Neural cell (in vitro differentiated cells): ENCODE data around the gene COMMD2. TPM values are rescaled to one million over a fixed set of nuclear protein-coding genes. Genes with fewer than 3 reads are reported as not detected.

Experiments
- H2AFZ ChIP-seq: fragments of 200-600, 300-800 bp; sonication (generic), shearing (Covaris generic); 2 replicates; pipeline ENCODE4 v1.6.0; 2014; ENCODE audit warnings: low read depth, mild to moderate bottlenecking, antibody characterized with exemption, low read length, moderate library complexity
- H3F3A ChIP-seq: fragments of 200-600 bp; shearing (Covaris generic); 2 replicates; pipeline ENCODE4 v1.6.1; 2016; ENCODE audit warnings: mild to moderate bottlenecking, moderate library complexity, mixed read lengths, antibody characterized with exemption, low read length; ENCODE audit not compliant: insufficient read depth, poor library complexity, severe bottlenecking
- H3K27ac ChIP-seq: fragments of 200-600, 300-800 bp; sonication (generic), shearing (Covaris generic); 2 replicates; pipeline ENCODE4 v1.5.1; 2014; ENCODE audit warnings: mild to moderate bottlenecking, low read length, moderate library complexity
- H3K27me3 ChIP-seq: fragments of 300-800, 200-600 bp; sonication (generic), shearing (Covaris generic); 2 replicates; pipeline ENCODE4 v1.6.0; 2014; ENCODE audit warnings: mild to moderate bottlenecking, low read depth, low read length, moderate library complexity; ENCODE audit not compliant: insufficient read depth
- H3K36me3 ChIP-seq: fragments of 300-800, 200-600 bp; sonication (generic), shearing (Covaris generic); 2 replicates; pipeline ENCODE4 v1.5.1; 2014; ENCODE audit warnings: mild to moderate bottlenecking, antibody characterized with exemption, low read length, moderate library complexity; ENCODE audit not compliant: insufficient read depth
- H3K4me2 ChIP-seq: fragments of 300-800, 200-600 bp; sonication (generic), shearing (Covaris generic); 2 replicates; pipeline ENCODE4 v1.6.0; 2014; ENCODE audit warnings: mild to moderate bottlenecking, low read length
- H3K4me3 ChIP-seq: fragments of 300-800, 200-600 bp; sonication (generic), shearing (Covaris generic); 2 replicates; pipeline ENCODE4 v1.5.1; 2014; ENCODE audit warnings: mild to moderate bottlenecking, low read length, moderate library complexity
- H3K79me2 ChIP-seq: fragments of 200-600 bp; shearing (Covaris generic); replicated peaks from 2 replicates; pipeline ENCODE4 v1.6.0; 2014; ENCODE audit warnings: mild to moderate bottlenecking, low read length, moderate library complexity; ENCODE audit not compliant: insufficient read depth
- H3K9ac ChIP-seq: fragments of 300-800, 200-600 bp; sonication (generic), shearing (Covaris generic); 2 replicates; pipeline ENCODE4 v1.6.1; 2016; ENCODE audit warnings: mild to moderate bottlenecking, low read length, mixed read lengths
- H3K9me2 ChIP-seq: fragments of 200-600 bp; shearing (Covaris generic); 2 replicates; pipeline ENCODE4 v1.6.1; 2016; ENCODE audit warnings: mild to moderate bottlenecking, low read length, mixed read lengths; ENCODE audit not compliant: insufficient read depth
- H3K9me3 ChIP-seq: fragments of 200-600, 300-800 bp; sonication (generic), shearing (Covaris generic); 2 replicates; pipeline ENCODE4 v1.6.1; 2016; ENCODE audit warnings: mild to moderate bottlenecking, mixed run types, low read length, moderate library complexity, mixed read lengths
- H4K20me1 ChIP-seq: fragments of 200-600 bp; shearing (Covaris generic); 2 replicates; pipeline ENCODE4 v1.6.1; 2016; ENCODE audit warnings: mild to moderate bottlenecking, mixed run types; ENCODE audit not compliant: insufficient read depth
- CTCF ChIP-seq: fragments of 450-650 bp; IDR thresholded peaks from 2 replicates; pipeline ENCODE4 v1.5.1; 2014; ENCODE audit warnings: antibody characterized with exemption, mild to moderate bottlenecking, moderate library complexity; ENCODE audit not compliant: poor library complexity, severe bottlenecking
- EP300 ChIP-seq: fragments of 450-650 bp; conservative IDR thresholded peaks from 2 replicates; pipeline ENCODE4 v1.6.1; 2014; ENCODE audit warnings: antibody characterized with exemption, mild to moderate bottlenecking, moderate library complexity; ENCODE audit not compliant: poor library complexity, severe bottlenecking
- EZH2 ChIP-seq: fragments of 200-600, 300-800 bp; shearing (Covaris generic), sonication (generic); IDR thresholded peaks from 2 replicates; pipeline ENCODE4 v1.6.1; 2014; ENCODE audit warnings: antibody characterized with exemption, low read length, borderline replicate concordance, mild to moderate bottlenecking; ENCODE audit not compliant: insufficient read depth, poor library complexity, severe bottlenecking
- MXI1 ChIP-seq: fragments of 450-650 bp; conservative IDR thresholded peaks from 2 replicates; pipeline ENCODE4 v1.6.1; 2014; ENCODE audit warnings: antibody characterized with exemption, mild to moderate bottlenecking; ENCODE audit not compliant: poor library complexity, severe bottlenecking
- POLR2AphosphoS5 ChIP-seq: IDR thresholded peaks from 2 replicates; pipeline ENCODE4 v1.6.1; 2012
- RAD21 ChIP-seq: fragments of 450-650 bp; conservative IDR thresholded peaks from 2 replicates; pipeline ENCODE4 v1.6.1; 2014; ENCODE audit warnings: antibody characterized with exemption, mild to moderate bottlenecking, moderate library complexity
- SMC3 ChIP-seq: fragments of 450-650 bp; conservative IDR thresholded peaks from 2 replicates; pipeline ENCODE4 v1.6.1; 2014; ENCODE audit warnings: antibody characterized with exemption, mild to moderate bottlenecking, moderate library complexity; ENCODE audit not compliant: poor library complexity
- TAF1 ChIP-seq: IDR thresholded peaks from 2 replicates; pipeline ENCODE4 v1.6.1; 2012; ENCODE audit warnings: low read depth
- polyA plus RNA-seq: library from polyadenylated mRNA; depleted of rRNA; stranded (reverse); fragments of >200 nt; gene quantifications from 2 replicates; pipeline ENCODE4 v1.2.3, GENCODE V29; 2014
- TF ChIP-seq, protein P1 (sequence below): IDR thresholded peaks from 2 replicates; pipeline ENCODE4 v1.6.1; 2012; ENCODE audit warnings: borderline replicate concordance

Gene COMMD2
- polyA plus RNA-seq, 1 donor from 2014 or later: 126 TPM

DNA sequence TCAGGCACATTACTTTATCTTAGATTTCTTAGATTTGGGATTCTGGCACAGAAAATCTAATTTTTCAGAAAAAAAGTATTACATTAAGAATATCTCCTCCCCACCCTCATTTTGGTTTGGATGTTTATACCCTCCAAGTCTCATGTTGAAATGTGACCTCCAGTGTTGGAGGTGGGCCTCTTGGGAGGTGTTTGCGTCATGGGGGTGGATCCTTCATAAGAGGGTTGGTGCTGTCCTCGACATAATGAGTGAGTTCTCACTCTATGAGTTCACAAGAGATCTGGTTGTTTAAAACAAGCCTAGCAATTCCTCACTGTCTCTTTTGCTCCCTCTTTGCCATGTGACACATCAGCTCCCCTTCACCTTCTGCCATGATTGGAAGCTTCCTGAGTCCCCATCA lies 48.8 kb downstream of the COMMD2 start:
- TF ChIP-seq MXI1 (no peak), EP300 (no peak), SMC3 (no peak), TAF1 (no peak), POLR2AphosphoS5 (no peak), EZH2 (no peak), RAD21 (no peak), CTCF (no peak)
- TF ChIP-seq, protein P1, sequence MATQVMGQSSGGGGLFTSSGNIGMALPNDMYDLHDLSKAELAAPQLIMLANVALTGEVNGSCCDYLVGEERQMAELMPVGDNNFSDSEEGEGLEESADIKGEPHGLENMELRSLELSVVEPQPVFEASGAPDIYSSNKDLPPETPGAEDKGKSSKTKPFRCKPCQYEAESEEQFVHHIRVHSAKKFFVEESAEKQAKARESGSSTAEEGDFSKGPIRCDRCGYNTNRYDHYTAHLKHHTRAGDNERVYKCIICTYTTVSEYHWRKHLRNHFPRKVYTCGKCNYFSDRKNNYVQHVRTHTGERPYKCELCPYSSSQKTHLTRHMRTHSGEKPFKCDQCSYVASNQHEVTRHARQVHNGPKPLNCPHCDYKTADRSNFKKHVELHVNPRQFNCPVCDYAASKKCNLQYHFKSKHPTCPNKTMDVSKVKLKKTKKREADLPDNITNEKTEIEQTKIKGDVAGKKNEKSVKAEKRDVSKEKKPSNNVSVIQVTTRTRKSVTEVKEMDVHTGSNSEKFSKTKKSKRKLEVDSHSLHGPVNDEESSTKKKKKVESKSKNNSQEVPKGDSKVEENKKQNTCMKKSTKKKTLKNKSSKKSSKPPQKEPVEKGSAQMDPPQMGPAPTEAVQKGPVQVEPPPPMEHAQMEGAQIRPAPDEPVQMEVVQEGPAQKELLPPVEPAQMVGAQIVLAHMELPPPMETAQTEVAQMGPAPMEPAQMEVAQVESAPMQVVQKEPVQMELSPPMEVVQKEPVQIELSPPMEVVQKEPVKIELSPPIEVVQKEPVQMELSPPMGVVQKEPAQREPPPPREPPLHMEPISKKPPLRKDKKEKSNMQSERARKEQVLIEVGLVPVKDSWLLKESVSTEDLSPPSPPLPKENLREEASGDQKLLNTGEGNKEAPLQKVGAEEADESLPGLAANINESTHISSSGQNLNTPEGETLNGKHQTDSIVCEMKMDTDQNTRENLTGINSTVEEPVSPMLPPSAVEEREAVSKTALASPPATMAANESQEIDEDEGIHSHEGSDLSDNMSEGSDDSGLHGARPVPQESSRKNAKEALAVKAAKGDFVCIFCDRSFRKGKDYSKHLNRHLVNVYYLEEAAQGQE: no peak
- Histone ChIP-seq H3K4me3 (no peak overlapping the region), H3K27me3 (no peaks in the 10 kb centered on the region), H3K79me2 (no peaks in the 10 kb centered on the region), H3K36me3 (no peaks in the 10 kb centered on the region), H3K4me2 (no peak overlapping the region), H3K9me3 (peaks cover 3% of the 10 kb centered on the region), H3K9ac (no peak overlapping the region), H3F3A (no peaks in the 10 kb centered on the region), H2AFZ (no peak overlapping the region), H4K20me1 (no peaks in the 10 kb centered on the region), H3K9me2 (no peaks in the 10 kb centered on the region), H3K27ac (no peak overlapping the region)

DNA sequence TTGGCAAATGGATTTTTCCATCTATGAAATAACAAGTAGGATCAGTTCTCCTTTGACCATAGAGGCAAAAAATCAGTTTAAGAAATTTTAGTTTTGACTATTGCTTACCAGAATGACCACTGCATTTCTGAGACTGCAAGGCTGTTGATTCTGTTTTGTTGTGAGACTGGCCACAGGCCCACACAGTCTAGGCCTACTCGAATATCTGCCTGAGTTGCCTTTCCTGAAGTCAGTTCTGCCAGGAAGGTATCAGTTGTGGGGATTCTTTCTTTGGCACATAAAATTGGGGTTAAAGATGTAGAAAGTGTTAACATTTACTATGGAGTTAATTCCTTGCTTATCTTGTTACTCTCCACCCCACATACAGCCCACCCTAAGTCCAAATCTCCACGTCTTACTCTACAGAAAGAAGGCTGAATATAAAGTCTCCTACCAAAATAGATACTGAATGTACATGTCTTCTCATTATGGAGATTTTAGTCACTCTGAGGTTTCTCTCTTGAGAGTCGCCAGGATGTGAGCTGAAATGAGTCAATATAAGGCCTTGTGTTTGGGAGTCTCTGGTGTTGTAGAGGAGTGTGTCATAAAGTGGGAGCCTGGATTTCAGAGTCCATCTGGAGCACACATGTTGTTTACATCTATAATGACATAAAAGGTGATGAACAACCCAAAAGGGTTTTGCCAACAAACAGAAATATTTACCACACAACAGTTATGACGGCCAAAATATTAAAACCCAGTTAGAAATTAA lies 49.4 kb downstream of the COMMD2 start:
- peaks cover 6% of the 10 kb centered on the region for H3K9me3 ChIP-seq
- H3K9ac ChIP-seq: no peak overlapping the region
- no peak overlapping the region for H3K4me2 ChIP-seq
- no peaks in the 10 kb centered on the region for H3K79me2 ChIP-seq
- no peak overlapping the region for H3K27ac ChIP-seq
- no peak overlapping the region for H3K4me3 ChIP-seq
- no peaks in the 10 kb centered on the region for H3K36me3 ChIP-seq
- no peaks in the 10 kb centered on the region for H3K27me3 ChIP-seq
- no peaks in the 10 kb centered on the region for H3K9me2 ChIP-seq
- H4K20me1 ChIP-seq: no peaks in the 10 kb centered on the region
- no peak overlapping the region for H2AFZ ChIP-seq
- no peaks in the 10 kb centered on the region for H3F3A ChIP-seq
- TF ChIP-seq RAD21: no peak
- no peak for TF ChIP-seq CTCF
- no peak for TF ChIP-seq EP300
- no peak for TF ChIP-seq EZH2
- TF ChIP-seq SMC3: no peak
- TF ChIP-seq, protein P1: no peak
